Measurements from ENCODE around the gene CD300A. TPM values are rescaled to one million over a fixed set of nuclear protein-coding genes. Genes with fewer than 3 reads are reported as not detected.

The CD300A gene
- total and polyA plus RNA-seq, 3 donors from 2014 or later, result 2.0 to 3.7 (median 2.4) TPM

DNA sequence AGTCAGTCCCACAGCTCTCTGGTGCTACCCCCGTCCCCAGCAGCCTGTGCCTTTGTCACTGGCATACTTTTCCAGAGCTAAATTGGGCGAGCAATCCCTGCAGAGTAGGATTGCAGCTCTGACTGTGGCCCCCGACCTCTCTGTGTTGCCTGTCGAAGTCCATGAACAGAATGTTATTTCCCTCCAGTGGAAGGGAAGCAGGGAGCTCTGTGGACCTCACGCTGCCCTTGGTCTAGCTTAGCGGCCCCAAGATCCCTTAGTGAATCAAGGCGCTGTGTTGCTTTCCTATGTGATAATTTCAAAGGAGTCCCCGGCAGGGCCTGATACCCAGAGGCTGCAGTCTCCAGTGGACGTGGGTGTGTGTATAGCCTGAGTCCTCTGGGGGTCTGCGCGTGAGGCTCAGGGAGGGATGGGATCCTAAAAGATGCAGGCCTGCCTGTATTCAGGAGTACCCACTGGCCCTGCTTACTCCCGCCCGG is 15.5 kb upstream of the CD300A start:
- Histone ChIP-seq H3K36me3 (ENCODE audit: low read depth, missing control alignments) (no peaks in the 10 kb centered on the region), H3K9me3 (no peaks in the 10 kb centered on the region), H3K4me1 (peaks cover 48% of the 10 kb centered on the region), H3K27ac (no peak overlapping the region), H3K27me3 (no peaks in the 10 kb centered on the region), H3K4me3 (no peak overlapping the region)
- intact Hi-C loops (cut with DNase I; ENCODE audit: low total_unique reads), result no loop called here
- 87 to 93% methylated on average over 10 to 13 of the region's 13 CpGs for WGBS, 2 donors
- no peak for DNase-seq
- TF ChIP-seq POLR2A (IDR thresholded peaks at IDR 0.05), result no peak
- TF ChIP-seq, protein P1, sequence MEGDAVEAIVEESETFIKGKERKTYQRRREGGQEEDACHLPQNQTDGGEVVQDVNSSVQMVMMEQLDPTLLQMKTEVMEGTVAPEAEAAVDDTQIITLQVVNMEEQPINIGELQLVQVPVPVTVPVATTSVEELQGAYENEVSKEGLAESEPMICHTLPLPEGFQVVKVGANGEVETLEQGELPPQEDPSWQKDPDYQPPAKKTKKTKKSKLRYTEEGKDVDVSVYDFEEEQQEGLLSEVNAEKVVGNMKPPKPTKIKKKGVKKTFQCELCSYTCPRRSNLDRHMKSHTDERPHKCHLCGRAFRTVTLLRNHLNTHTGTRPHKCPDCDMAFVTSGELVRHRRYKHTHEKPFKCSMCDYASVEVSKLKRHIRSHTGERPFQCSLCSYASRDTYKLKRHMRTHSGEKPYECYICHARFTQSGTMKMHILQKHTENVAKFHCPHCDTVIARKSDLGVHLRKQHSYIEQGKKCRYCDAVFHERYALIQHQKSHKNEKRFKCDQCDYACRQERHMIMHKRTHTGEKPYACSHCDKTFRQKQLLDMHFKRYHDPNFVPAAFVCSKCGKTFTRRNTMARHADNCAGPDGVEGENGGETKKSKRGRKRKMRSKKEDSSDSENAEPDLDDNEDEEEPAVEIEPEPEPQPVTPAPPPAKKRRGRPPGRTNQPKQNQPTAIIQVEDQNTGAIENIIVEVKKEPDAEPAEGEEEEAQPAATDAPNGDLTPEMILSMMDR (IDR thresholded peaks at IDR 0.05), result no peak

- H3K27me3 ChIP-seq, result no peaks in the 10 kb centered on the region
- DNase-seq, result no peak
- 82 to 88% methylated on average over 5 to 6 of the region's 6 CpGs for WGBS, 2 donors
- intact Hi-C loops (cut with DNase I; ENCODE audit: low total_unique reads), result no loop called here
- H3K9me3 ChIP-seq, result no peaks in the 10 kb centered on the region
- peak overlapping the region in 1 of 2 donors; percentile 50 for H3K27ac ChIP-seq
- H3K36me3 ChIP-seq (ENCODE audit: low read depth, missing control alignments), result no peaks in the 10 kb centered on the region
- TF ChIP-seq, protein P1 (IDR thresholded peaks at IDR 0.05), result no peak
- TF ChIP-seq POLR2A (IDR thresholded peaks at IDR 0.05), result no peak
- peaks cover 42% of the 10 kb centered on the region for H3K4me1 ChIP-seq
- no peak overlapping the region for H3K4me3 ChIP-seq
These were observed 14.9 kb upstream of the CD300A start for GRCh38 chr17:74451557-74451956.

GRCh38 chr17:74452033-74452840 is 14.2 kb upstream of the CD300A start:
- Histone ChIP-seq H3K27ac (peak overlapping the region; percentile 84 to 89), H3K9me3 (no peaks in the 10 kb centered on the region), H3K36me3 (ENCODE audit: low read depth, missing control alignments) (no peaks in the 10 kb centered on the region), H3K27me3 (no peaks in the 10 kb centered on the region), H3K4me3 (no peak overlapping the region), H3K4me1 (peaks cover 41% of the 10 kb centered on the region)
- intact Hi-C loops (cut with DNase I; ENCODE audit: low total_unique reads), result no loop called here
- DNase-seq, result no peak
- 60 to 68% methylated on average over 16 of the region's 16 CpGs for WGBS, 2 donors
- TF ChIP-seq POLR2A (IDR thresholded peaks at IDR 0.05), result no peak
- TF ChIP-seq, protein P1 (IDR thresholded peaks at IDR 0.05), result no peak

DNA sequence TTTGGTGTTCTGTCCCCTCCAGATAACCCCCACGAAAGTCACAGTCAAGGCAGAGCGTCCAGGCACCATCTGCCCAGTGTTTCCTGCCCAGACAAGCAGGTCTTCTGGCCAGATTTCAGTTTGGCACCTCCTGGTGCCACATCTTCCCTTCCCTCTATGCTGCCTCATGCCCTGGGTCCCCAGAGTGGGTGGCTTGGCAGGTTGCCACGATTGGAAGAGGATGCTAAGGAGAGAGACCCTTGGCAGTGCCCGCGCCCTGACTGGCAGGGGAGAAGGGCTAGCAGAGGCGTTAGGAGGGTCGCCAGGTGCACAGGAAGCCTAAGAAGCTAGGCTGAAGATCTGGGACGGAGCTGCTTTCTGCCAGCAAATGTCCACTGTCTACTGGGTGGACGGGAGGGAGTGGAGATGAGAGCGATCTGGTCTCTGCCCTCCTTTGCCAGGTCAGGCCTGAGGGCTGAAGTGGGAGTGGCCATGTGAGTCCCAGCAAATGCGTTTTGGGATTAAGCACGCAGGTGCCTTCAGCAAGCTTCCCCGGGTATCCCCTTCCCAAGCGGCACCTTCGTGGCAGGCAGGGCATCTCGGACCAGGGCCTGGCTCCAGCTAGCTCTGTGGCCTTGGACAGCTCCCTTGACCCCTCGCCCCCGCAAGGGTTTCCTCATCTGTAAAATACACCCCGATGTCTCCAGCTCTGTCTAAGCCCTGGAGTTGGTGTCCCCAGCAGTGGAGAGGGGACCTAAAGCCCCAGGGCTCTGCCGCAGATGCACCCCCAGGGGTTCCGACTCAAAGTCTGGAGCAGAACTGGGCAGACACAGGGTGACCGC is 13.4 kb upstream of the CD300A start:
- Histone ChIP-seq H3K4me1 (peaks cover 38% of the 10 kb centered on the region), H3K4me3 (peak overlapping the region; percentile 13 to 50), H3K36me3 (ENCODE audit: low read depth, missing control alignments) (no peaks in the 10 kb centered on the region), H3K9me3 (no peaks in the 10 kb centered on the region), H3K27ac (peak overlapping the region; percentile 84 to 89), H3K27me3 (no peaks in the 10 kb centered on the region)
- no peak for DNase-seq
- intact Hi-C loops (cut with DNase I; ENCODE audit: low total_unique reads), result no loop called here
- 34 to 57% methylated on average over 10 to 22 of the region's 22 CpGs for WGBS, 2 donors
- no peak for TF ChIP-seq POLR2A (IDR thresholded peaks at IDR 0.05)
- TF ChIP-seq, protein P1 (IDR thresholded peaks at IDR 0.05), result no peak
